ENCODE measurements around the gene LRRC75A. TPM values are rescaled to one million over a fixed set of nuclear protein-coding genes. Genes with fewer than 3 reads are reported as not detected.
A peak's percentile ranks its signal among the peaks of the same experiment; 100 is the strongest.

The LRRC75A gene
- total RNA-seq, 1 experiment from 2014 or later, result 22.9 TPM

DNA sequence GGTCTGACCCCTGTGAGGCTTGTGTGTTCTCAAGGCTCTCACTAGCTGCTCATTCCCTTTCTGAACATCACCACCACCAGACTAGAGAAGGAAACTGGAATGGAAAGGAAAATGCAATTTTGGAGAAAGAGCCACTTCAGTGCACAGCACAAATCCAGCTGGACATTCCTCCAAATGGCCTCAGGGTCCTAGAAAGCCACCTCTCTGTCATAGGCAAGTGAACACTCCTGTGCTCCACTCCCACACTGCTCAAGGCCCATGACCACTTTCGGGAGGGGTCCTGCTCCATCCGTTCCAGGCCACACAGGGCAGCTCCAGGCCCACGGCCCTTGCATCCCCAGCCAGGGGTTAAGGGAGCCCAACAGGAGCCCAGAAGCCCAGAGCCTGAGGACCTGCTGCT is 2.6 kb downstream of the LRRC75A start (continued):
- TF ChIP-seq GABPB1 (CRISPR knock-in tag; IDR thresholded peaks at IDR 0.05) (no peak), SOX15 (CRISPR knock-in tag; IDR thresholded peaks at IDR 0.05) (no peak), ZNF219 (CRISPR knock-in tag; IDR thresholded peaks at IDR 0.05; ENCODE audit: borderline replicate concordance) (no peak)

DNA sequence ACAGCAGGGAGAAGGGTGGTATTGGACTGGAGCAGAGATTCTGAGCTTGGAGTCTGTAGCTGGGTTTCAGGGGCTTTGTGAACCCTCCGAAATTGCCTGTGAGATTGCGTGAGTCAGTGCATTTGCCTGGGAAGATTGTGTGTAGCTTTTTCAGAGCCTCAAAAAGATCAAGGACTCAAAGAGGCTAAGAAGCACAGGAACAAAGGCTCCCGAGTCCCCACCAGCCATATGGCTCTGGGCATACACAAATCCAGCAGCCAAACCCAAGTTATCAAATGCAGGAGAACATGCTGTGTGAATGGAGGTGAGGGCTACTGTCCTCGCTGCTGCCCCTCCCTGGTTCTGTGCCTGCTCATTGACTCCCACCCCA is 3.0 kb downstream of the LRRC75A start:
- H3K36me3 Mint-ChIP-seq, result no peaks in the 10 kb centered on the region
- peaks cover 86% of the 10 kb centered on the region for H3K4me1 Mint-ChIP-seq
- peak overlapping the region; percentile 98 for H3K27ac Mint-ChIP-seq
- H3K27me3 Mint-ChIP-seq (ENCODE audit: low read depth), result peaks cover 21% of the 10 kb centered on the region
- POLR2A ChIA-PET, result interaction anchor here (0.8 kb wide), 1 partner anchor 19 kb away, joined by 4 read pairs; no protein-coding TSS in a partner anchor
- H3K9me3 Mint-ChIP-seq, result no peaks in the 10 kb centered on the region
- peak overlapping the region; percentile 1; the same call in 1 of the 2 replicates for H3K4me3 Mint-ChIP-seq
- no peak for ATAC-seq
- TF ChIP-seq ZNF121 (CRISPR knock-in tag; IDR thresholded peaks at IDR 0.05) (no peak), NFE2L1 (CRISPR knock-in tag; IDR thresholded peaks at IDR 0.05) (no peak), ZNF423 (CRISPR knock-in tag; IDR thresholded peaks at IDR 0.05) (no peak), ELF4 (CRISPR knock-in tag; IDR thresholded peaks at IDR 0.05; ENCODE audit: low read depth) (no peak), NR2C2 (CRISPR knock-in tag; IDR thresholded peaks at IDR 0.05) (no peak), EMX1 (CRISPR knock-in tag; IDR thresholded peaks at IDR 0.05) (no peak), PRRX2 (CRISPR knock-in tag; IDR thresholded peaks at IDR 0.05) (no peak), HMGA2 (CRISPR knock-in tag; IDR thresholded peaks at IDR 0.05) (no peak), JAZF1 (CRISPR knock-in tag; IDR thresholded peaks at IDR 0.05) (no peak), OVOL2 (CRISPR knock-in tag; IDR thresholded peaks at IDR 0.05; ENCODE audit: borderline replicate concordance) (no peak), TCF7 (CRISPR knock-in tag; IDR thresholded peaks at IDR 0.05; ENCODE audit: low read depth) (no peak), ZNF317 (CRISPR knock-in tag; IDR thresholded peaks at IDR 0.05; ENCODE audit: borderline replicate concordance, low read depth) (no peak), CBFB (CRISPR knock-in tag; IDR thresholded peaks at IDR 0.05; ENCODE audit: low read depth) (no peak), ARID4B (CRISPR knock-in tag; IDR thresholded peaks at IDR 0.05; ENCODE audit: borderline replicate concordance) (no peak), ATF6 (CRISPR knock-in tag; IDR thresholded peaks at IDR 0.05) (no peak), MAX (CRISPR knock-in tag; IDR thresholded peaks at IDR 0.05) (no peak), CREB1 (CRISPR knock-in tag; IDR thresholded peaks at IDR 0.05) (no peak)
- TF ChIP-seq, protein P1, sequence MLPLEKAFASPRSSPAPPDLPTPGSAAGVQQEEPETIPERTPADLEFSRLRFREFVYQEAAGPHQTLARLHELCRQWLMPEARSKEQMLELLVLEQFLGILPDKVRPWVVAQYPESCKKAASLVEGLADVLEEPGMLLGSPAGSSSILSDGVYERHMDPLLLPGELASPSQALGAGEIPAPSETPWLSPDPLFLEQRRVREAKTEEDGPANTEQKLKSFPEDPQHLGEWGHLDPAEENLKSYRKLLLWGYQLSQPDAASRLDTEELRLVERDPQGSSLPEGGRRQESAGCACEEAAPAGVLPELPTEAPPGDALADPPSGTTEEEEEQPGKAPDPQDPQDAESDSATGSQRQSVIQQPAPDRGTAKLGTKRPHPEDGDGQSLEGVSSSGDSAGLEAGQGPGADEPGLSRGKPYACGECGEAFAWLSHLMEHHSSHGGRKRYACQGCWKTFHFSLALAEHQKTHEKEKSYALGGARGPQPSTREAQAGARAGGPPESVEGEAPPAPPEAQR (CRISPR knock-in tag; IDR thresholded peaks at IDR 0.05), result no peak
- CTCF ChIA-PET, result interaction anchor here (1.1 to 3.3 kb wide), 4 partner anchors 23 to 125 kb away, joined by 3 to 17 read pairs (median 6); no protein-coding TSS in a partner anchor
- DNase-seq (ENCODE audit: low spot score), result no peak
